ENCODE results near the gene MCTP1.
A peak's percentile ranks its signal among the peaks of the same experiment; 100 is the strongest.
"Not testable (repeated sequence)": the region's sequence is repeated elsewhere in the genome, so short reads cannot be mapped to it uniquely, and the experiment has no call there.

The MCTP1 gene

DNA sequence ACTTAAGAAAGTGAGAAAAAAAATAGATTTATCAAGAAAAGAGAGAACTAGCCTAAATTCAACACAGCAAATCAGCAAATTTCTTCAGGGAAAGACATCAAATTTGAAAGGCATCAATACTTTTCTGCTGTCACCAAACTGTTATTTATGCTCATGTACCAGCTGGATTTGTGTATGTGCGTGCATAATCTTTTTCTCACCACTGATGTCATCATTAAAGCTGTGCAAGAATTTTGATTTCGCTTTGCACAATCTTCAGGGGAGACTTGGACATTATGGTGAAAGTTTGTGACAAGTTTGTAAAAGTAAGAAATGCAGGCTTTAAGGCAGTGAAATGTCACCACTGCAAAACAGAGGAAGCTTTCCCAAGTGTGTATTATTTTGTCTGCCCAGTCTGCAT is 451.0 kb downstream of the MCTP1 start:
- TF ChIP-seq, protein P1, sequence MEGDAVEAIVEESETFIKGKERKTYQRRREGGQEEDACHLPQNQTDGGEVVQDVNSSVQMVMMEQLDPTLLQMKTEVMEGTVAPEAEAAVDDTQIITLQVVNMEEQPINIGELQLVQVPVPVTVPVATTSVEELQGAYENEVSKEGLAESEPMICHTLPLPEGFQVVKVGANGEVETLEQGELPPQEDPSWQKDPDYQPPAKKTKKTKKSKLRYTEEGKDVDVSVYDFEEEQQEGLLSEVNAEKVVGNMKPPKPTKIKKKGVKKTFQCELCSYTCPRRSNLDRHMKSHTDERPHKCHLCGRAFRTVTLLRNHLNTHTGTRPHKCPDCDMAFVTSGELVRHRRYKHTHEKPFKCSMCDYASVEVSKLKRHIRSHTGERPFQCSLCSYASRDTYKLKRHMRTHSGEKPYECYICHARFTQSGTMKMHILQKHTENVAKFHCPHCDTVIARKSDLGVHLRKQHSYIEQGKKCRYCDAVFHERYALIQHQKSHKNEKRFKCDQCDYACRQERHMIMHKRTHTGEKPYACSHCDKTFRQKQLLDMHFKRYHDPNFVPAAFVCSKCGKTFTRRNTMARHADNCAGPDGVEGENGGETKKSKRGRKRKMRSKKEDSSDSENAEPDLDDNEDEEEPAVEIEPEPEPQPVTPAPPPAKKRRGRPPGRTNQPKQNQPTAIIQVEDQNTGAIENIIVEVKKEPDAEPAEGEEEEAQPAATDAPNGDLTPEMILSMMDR (IDR thresholded peaks at IDR 0.05; ENCODE audit: low read depth, low read length), result no peak

GRCh38 chr5:94832685-94833084 is 452.2 kb downstream of the MCTP1 start:
- no peak for DNase-seq (ENCODE audit: extremely low read depth, low read depth)

More for the DNA sequence above, 451.0 kb downstream of the MCTP1 start:
- DNase-seq (ENCODE audit: extremely low read depth, low read depth), result no peak

DNA sequence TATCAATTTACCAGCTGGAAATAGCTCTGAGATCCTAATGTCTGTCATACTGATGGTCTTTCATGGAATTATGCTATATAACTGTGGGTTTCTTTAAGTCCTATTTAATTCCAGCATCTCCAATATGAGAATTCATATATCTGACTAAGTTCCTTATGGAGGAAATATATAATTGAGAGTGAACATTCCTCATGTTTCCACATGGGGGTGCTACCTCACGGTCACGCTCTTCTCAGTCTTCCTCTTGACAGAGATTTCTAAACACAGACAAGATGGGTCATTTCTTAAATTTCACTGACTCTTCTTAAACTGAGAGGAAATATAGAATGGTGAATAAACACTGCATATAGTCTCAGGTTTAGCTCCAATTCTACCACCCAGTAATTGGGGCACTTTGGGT is 454.4 kb downstream of the MCTP1 start:
- DNase-seq (ENCODE audit: extremely low read depth, low read depth), result no peak
- TF ChIP-seq, protein P1 (IDR thresholded peaks at IDR 0.05; ENCODE audit: low read depth, low read length), result peak; percentile 16

More at GRCh38 chr5:94832685-94833084, 452.2 kb downstream of the MCTP1 start:
- TF ChIP-seq, protein P1 (IDR thresholded peaks at IDR 0.05; ENCODE audit: low read depth, low read length), result no peak

- DNase-seq (ENCODE audit: extremely low read depth, low read depth), result not testable (repeated sequence)
Observed at GRCh38 chr5:94828222-94828621, 456.7 kb downstream of the MCTP1 start.

GRCh38 chr5:94820488-94820887 is 464.4 kb downstream of the MCTP1 start:
- TF ChIP-seq, protein P1 (IDR thresholded peaks at IDR 0.05; ENCODE audit: low read depth, low read length), result no peak
- DNase-seq (ENCODE audit: extremely low read depth, low read depth), result no peak

DNA sequence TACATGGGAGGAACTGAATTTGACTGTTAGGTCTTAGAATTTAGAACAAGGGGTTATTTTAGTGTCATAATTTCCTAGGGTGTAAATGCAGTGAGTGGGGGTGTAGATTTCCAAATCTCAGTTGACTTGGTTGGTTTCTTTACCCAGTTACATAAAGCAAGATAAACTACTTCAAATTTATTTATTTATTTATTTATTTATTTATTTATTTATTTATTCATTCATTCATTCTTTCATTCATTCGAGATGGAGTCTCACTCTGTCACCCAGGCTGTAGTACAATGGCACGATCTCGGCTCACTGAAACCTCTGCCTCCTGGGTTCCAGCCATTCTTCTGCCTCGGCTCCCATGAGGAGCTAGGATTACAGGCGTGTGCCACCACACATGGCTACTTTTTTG is 466.0 kb downstream of the MCTP1 start:
- TF ChIP-seq, protein P1 (IDR thresholded peaks at IDR 0.05; ENCODE audit: low read depth, low read length), result no peak
- no peak for DNase-seq (ENCODE audit: extremely low read depth, low read depth)

DNA sequence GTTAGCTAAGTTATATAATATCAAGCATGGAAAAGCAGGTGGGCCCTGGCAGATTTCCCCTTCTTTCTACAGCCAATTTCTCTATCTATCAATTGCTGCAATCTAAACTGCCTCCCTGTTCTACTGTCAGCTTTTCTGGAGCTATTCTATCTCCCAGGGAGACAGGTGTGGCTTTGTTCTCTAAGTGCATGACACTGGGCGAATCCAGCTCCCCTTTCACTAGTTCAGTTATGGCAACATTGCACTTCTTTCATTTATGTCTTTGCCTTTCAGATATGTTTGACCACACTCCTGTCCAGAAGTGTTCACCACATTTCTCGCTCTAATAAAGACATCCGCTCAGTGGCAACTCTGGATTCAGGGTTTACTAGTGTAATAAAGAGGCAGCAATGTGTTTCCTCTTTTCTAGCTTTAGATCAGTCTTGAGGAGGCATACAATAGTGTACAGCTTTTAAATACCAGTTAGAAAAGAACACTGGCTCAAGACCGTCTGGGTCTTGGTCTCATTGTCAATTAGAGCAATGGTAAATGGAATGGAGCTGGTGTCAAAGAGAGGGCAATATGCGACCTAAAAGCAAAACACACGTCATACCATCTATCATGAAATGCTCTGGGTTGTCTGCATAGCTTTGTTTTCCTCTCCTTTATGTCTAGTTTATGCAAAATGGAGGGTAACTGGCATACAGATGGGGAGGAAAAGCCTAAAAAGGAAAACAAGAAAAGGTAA is 469.4 kb downstream of the MCTP1 start:
- TF ChIP-seq, protein P1 (IDR thresholded peaks at IDR 0.05; ENCODE audit: low read depth, low read length), result no peak
- DNase-seq (ENCODE audit: extremely low read depth, low read depth), result no peak

- DNase-seq (ENCODE audit: extremely low read depth, low read depth), result no peak
- TF ChIP-seq, protein P1 (IDR thresholded peaks at IDR 0.05; ENCODE audit: low read depth, low read length), result no peak
Observed at GRCh38 chr5:94812232-94812631, 472.7 kb downstream of the MCTP1 start.
